NCI-H446 treated with DMSO at 0.1 percent for 48 hours (cell line): ENCODE measurements around the gene RASAL2.

Experiments used
- DNase-seq: peaks from one replicate; lab custom pipeline; 2025; lab: John Stamatoyannopoulos, UW

RASAL2 gene

DNA sequence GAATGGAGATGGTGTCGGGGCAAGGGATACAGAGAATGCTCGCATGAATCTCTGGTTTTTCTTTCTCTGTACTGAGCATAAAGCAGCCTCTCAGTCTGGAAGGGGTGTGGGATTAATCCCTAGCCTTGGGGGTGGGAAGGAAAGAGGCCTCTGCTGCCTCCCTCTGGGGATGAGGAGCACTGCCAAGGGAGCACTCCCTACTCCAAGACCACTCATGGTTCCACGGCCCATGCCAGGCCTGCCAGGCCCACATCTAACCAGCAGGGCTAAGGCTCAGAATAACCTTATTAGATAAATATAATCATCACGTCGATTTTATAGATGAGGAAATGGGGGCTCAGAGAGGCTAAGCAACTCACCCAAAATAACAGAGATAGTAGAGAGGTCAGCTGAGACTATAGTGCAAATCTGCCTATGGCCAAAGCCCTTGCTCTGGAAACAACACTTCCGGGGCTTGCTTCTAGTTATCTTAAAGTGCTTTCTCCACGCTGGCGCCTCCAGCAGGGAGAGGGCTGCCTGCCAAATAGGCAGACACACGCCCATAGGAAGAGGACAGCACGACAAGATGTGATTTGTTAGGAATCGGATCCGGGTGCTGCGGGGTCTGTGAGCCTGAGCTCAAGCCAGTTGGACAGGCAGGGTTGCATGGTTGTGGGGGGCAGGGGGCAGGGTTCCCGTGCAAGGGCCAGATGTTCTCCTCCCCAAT lies 419.5 kb downstream of the RASAL2 start:
- DNase-seq: peak; percentile 32

DNA sequence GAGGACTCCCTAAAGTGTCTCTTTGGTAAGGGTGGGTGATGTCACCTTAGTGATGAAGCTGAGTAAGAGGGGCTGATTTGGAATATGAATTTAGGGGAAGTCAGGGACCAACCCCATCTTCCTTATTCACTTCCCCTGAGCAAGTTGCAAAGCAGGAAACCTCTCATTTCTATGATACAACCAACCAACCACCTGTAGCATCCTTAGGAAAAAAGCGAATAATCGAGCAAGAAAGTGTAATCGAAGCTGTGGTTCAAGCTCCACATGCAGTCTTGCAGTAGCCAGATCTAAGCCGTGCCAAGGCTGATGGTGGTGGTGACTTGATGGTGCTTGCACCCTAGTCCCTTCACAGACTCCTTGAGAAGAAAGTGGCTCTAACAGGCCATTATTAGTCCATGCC lies 422.2 kb downstream of the RASAL2 start:
- no peak for DNase-seq

DNA sequence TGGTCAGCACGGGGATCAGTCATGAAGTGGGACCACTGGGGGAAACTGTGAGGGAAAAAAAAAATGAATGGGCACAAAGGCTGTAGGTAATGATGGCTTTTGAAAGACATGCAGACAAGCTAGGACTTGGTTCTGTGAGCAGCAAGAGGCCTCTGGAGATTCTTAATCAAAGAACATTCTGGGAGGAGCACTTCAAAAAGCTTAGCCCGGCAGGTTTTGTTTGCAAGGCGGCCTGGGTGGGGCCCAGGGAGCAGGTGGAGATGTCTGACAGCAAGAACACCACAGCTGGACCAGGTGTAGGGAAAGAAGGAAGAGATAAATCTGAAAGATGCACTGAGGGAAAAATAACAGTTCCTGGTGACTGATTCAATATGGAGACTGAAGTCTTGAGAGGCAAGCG lies 425.0 kb downstream of the RASAL2 start:
- no peak for DNase-seq

DNA sequence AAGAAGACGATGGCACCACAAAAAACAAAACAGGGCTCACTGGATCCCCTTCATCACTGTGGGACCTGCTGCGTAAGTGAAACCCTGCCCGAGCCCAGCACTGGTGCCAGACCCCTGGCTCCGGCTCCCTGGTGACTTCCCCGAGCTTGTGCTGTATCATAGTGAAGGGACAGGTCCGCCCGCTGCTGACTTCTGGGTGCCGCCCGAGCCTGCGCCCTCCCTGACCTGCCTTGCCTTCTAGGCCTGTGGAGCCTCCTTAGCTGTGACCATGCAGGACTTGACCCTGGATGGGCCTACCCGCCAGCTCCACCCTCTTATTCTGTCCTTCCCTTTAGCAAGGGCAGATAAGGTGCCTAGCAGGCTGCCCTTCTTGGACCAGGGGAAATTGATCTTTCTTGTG lies 426.9 kb downstream of the RASAL2 start:
- no peak for DNase-seq

DNA sequence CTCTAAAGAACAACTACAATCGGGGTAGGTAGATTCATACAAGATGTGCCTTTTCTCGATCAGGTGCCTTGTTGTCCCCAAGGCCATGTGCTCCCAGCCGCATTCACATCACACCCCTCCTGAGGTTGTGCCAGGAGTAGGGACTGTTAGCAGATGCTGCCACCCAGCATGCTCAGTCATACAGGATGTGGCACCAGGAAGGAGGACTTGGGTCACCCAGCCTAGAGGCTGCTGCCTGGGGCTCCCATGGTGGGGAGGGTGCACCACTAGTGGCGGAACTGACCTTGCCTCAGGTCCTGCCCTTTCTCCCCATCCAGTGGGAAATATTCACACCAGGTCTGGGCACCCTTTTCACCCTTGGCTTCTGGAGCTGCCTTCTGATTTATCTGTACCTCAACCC lies 427.3 kb downstream of the RASAL2 start:
- no peak for DNase-seq

DNA sequence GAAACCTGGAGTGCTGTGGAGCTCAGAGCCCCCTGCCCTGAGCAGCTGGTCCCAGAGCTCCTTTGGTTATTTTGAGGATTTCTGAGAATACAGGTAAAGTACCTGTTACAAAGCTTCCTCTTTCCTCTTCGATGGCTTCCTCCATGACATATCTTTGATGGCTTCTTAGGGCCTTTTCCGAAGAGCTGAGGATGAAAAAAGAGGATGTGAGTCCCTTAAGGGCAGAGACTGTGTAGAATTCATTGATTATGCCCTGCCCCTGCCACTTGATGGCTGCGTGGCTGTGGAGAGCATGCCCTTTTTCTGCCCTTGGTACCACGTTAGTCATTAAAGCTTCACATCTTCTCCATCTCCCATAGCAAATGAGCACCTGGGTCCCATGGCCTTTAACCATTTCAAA lies 433.2 kb downstream of the RASAL2 start:
- DNase-seq: no peak

DNA sequence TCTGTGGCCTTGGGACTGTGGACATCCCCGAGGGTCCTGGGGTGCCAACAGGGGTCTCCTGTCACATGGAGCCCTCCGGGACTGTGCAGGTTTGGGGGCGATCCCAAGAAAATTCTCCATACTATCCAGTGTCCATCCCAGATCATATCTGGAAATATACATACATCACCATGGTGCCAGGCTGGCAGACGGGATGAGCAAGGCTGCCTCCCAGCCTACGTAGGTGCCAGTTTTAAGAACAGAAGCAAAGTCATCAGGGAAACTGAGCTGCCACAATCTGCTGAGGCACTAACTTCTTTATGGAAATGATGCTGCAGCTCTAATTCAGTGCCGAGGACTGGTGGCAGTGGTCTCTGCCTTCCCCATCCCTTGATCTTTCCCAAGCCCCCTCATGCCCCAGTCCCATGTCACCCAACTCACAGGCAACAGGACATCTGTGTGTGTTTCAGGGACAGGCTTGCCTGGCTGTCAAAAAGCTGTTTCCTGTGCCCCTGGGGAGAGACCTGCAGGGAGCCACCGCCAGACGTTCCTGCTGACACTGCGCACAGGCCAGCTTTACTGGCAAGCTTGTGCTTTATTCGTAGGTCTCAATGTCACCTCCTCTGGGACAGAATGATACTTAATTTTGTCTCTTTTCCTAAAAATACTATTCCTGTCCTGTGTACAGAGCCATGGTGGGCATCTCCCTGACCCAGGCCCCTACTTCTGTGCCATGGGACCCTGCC lies 434.5 kb downstream of the RASAL2 start:
- peak; percentile 55 for DNase-seq

DNA sequence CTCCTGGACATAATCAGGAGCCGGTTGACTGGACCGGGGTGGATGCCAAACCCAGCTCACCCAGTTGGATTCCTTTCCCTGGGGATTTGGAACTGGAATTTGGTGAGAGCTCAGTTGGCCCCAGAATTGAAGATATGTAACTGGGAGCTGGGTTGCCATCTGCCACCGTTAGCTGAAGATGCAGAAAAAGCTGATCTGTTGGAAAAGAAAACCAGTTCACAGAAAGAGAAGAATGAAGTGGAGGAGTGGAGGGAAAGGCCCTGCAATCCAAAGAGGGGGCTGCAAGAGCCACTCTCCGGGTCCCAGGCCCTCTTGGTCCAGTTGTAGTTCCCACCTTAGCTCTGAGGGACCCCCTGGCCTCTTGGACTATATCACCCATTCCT lies 435.0 kb downstream of the RASAL2 start:
- DNase-seq: peak; percentile 55

DNA sequence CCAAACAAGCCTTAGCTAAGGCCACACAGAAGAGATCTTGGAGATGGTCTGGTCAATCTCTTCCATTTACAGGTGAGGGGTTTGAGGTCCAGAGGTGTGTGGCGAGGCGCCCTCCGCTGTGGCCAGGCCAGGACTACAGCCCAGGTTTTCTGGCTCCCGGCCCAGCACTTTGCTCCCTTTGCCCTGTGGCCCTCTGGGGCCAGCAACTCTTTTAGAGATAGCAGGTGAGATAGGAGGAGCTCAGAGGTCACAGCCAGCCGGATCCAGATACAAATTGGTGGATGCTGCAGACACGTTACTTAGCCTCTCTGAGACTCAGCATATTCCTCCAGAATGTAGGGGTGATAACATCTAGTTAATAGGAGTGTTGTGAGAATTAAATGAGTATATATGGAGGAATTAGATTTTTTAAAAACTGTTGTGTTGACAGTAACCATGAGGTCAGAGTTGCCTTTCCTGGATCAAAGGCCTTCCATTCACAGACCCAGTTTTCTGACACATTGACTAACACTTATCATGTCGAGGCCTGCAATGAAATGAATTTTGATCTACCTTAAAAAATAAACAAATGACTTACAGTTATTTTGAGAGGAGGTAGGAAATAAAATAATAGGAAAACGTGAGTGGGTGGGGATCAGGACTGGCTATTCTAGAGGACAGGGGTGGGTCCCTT lies 435.6 kb downstream of the RASAL2 start:
- no peak for DNase-seq

DNA sequence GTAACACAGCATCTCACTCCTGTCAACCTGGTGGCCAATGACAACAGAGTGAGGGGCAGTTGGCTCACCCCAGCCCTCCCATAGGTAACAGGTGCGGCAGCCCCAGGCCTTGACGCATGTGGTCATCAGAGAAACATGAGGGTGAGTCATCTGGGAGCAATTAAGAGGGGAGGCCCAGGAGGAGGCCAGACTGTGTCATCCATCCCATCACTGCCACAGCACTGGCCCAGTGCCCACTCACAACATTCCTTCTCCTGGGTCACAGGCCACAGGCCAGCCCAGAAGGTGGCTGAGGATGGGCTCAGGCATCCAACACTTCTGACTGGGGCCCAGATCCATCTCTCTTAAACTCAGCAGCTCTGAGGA lies 436.1 kb downstream of the RASAL2 start:
- DNase-seq: no peak

DNA sequence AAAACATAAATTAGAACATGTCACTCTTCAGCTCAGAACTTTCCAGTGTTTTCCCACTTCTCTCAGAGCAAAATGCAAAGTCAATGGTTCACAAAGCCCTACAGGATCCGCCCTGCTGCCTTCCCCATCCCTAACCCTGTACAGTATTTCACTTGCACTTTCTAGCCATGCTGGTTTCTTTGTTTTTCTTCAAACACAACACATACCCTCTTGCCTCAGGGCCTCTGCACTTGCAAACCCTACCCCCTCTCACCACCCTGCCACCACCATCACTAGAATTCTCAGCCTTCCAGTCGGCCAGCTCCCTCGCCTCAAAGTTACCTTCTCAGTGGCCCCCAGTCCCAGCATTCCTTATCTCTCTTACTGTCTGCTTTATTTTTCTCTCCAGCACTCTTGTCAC lies 436.6 kb downstream of the RASAL2 start:
- no peak for DNase-seq

DNA sequence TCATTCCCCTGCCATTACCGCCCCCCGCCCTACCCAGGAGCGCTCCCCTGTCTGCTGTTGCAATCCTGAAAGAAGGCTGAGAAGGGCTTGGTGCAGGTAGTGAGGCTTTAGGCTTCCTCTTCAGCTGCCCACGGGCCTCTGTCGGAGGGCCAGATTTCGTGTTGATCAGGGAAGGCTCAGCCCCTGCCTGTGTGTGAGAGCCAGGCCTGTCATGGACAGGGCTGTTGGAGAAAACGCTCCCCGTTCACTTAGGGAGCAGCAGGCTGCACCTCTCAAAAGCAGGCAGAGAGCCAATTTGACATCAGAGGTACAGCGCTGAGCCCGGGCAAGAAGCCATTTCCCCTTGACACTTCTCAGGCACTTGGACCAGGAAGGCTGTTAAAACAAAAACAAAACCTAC lies 438.0 kb downstream of the RASAL2 start:
- DNase-seq: peak; percentile 76

DNA sequence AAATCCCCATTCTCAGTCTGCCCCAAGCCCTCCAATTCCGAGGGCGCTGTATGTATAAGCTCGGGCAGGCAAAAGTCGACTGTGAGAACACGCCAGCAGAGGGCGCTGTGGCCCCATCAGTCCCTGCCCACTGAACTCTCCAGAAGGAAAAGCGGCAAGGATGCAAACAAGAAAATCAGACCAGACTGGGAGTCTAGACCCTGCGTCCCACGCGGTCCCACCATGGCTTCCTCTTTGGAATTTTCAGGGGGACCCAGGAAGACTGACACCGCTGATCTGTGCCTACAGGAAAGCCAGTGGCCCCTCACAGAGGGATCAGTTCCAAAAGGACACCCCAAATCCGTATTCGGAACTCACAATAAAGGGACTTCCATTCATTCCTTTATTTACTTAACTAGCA lies 438.5 kb downstream of the RASAL2 start:
- peak; percentile 76 for DNase-seq

DNA sequence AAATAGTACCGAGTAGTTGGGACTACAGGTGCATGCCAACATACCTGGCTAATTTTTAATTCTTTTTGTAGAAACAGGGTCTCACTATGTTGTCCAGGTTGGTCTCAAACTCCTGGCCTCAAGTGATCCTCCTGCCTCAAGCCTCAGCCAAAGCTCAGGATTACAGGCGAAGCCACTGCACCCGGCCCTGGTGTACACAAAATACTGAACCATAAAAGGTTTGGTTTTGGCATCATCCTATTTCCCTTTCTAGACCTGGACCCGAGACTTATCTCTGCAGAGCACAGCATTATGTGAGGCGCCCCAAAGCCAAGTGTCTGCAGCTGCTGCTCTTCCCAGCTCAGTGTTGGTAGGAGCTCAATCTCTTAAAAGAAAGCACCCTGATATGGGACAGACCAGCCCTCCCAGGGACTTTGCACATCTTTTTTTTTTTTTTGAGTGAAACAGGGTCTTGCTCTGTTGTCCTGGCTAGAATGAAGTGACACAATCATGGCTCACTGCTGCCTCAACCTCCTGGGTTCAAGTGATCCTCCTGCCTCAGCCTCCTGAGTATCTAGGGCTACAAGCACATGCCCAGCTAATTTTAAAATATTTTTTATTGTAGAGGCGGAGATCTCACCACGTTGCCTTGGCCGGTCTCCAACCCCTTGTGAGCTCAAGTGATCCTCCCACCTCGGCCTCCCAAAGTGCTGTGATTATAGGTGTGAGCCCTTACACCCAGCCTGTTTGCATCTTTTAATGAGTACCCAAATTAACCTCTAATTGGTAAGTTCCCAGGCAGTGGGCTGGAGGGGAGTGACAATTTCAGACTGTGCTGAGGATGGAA lies 439.4 kb downstream of the RASAL2 start:
- DNase-seq: no peak
